Endothelial cell of umbilical vein (primary cell): ENCODE data around the gene KAZALD1. TPM values are rescaled to one million over a fixed set of nuclear protein-coding genes. Genes with fewer than 3 reads are reported as not detected.

Source experiments
- BruUV-seq: library from RNA; stranded (reverse); fragments of 400-500 nt; replicated peaks from 2 replicates; lab custom pipeline; 2021; lab: Mats Ljungman, UMichigan
- CTCF ChIA-PET: fragments of 300-600, 350-600 bp; sonication (Branson Sonifier 250); formaldehyde crosslinking; loops from one replicate; lab custom pipeline; 2021; ENCODE audit warnings: antibody characterized with exemption, inconsistent platforms; lab: Charles Lee
- POLR2A ChIA-PET: fragments of 300-600, 350-600 bp; sonication (Branson Sonifier 250); formaldehyde crosslinking; loops from one replicate; lab custom pipeline; 2021; ENCODE audit warnings: antibody characterized with exemption, inconsistent platforms; lab: Charles Lee
- DNase-seq: peaks from one replicate; pipeline ENCODE4 v3.0.0-alpha.2; 2011; ENCODE audit warnings: low read depth, low spot score
- FAIRE-seq: peaks from 2 replicates; lab custom pipeline; 2011; peaks lifted over from hg19 to GRCh38; lab: Jason Lieb, UNC
- H2AFZ ChIP-seq: 2 replicates; pipeline ENCODE4 v1.6.0; 2012; ENCODE audit warnings: low read depth, low read length, control low read depth, inconsistent platforms
- H3K27ac ChIP-seq: 2 replicates; pipeline ENCODE4 v1.5.1; 2011; ENCODE audit warnings: low read depth, mild to moderate bottlenecking, control low read depth, low read length, moderate library complexity; ENCODE audit not compliant: insufficient read depth
- H3K27me3 ChIP-seq, 2 experiments: 2 replicates each; pipeline versions ENCODE4 v1.6.0 to v1.6.1; 2011; ENCODE audit warnings: low read length in 2 of 2, mixed read lengths in 1 of 2; ENCODE audit not compliant: control insufficient read depth in 2 of 2, insufficient read depth in 2 of 2
- H3K36me3 ChIP-seq, 2 experiments: 2 replicates in 1 of 2; 3 replicates in 1 of 2; pipeline ENCODE4 v1.5.1; 2011; ENCODE audit warnings: low read length in 2 of 2, mild to moderate bottlenecking in 1 of 2, moderate library complexity in 1 of 2; ENCODE audit not compliant: control insufficient read depth in 2 of 2, insufficient read depth in 2 of 2; ENCODE audit errors: extremely low read depth in 1 of 2
- H3K4me1 ChIP-seq: 3 replicates; pipeline ENCODE4 v1.5.1; 2011; ENCODE audit warnings: mild to moderate bottlenecking, low read length; ENCODE audit not compliant: control insufficient read depth, insufficient read depth; ENCODE audit errors: extremely low read depth
- H3K4me2 ChIP-seq: 2 replicates; pipeline ENCODE4 v1.6.1; 2011; ENCODE audit warnings: low read length, control low read depth, mixed read lengths; ENCODE audit not compliant: insufficient read depth
- H3K4me3 ChIP-seq, 3 experiments: fragments of 200-600 bp in 1 of 3; sonication (generic), shearing (Covaris generic) in 1 of 3; replicated peaks in 1 of 3; 2 replicates each; pipeline ENCODE4 v1.5.1; 2011 to 2016; ENCODE audit warnings: control low read depth in 3 of 3, low read length in 3 of 3, mild to moderate bottlenecking in 2 of 3, inconsistent platforms in 1 of 3, low read depth in 1 of 3, moderate library complexity in 1 of 3; ENCODE audit not compliant: insufficient read depth in 1 of 3
- H3K79me2 ChIP-seq: 2 replicates; pipeline ENCODE4 v1.6.0; 2012; ENCODE audit warnings: low read length, inconsistent platforms; ENCODE audit not compliant: control insufficient read depth, insufficient read depth
- H3K9ac ChIP-seq: replicated peaks from 2 replicates; pipeline ENCODE3; 2011; ENCODE audit warnings: low read length, control low read depth; ENCODE audit not compliant: insufficient read depth; ENCODE audit errors: extremely low read depth
- H3K9me1 ChIP-seq: replicated peaks from 3 replicates; pipeline ENCODE4 v1.6.0; 2011; ENCODE audit warnings: mild to moderate bottlenecking, low read length; ENCODE audit not compliant: control insufficient read depth, insufficient read depth; ENCODE audit errors: extremely low read depth
- H3K9me3 ChIP-seq: replicated peaks from 2 replicates; pipeline ENCODE4 v1.5.1; 2012; ENCODE audit warnings: low read length, inconsistent platforms; ENCODE audit not compliant: control insufficient read depth, insufficient read depth
- H4K20me1 ChIP-seq: replicated peaks from 2 replicates; pipeline ENCODE3; 2011; ENCODE audit warnings: mild to moderate bottlenecking, low read length; ENCODE audit not compliant: control insufficient read depth, insufficient read depth; ENCODE audit errors: extremely low read depth
- CTCF ChIP-seq, 2 donors: IDR thresholded peaks; 1 replicate in 1 of 2; 2 replicates in 1 of 2; pipeline ENCODE4 v1.5.1; 2011; ENCODE audit warnings: low read length in 2 of 2, mild to moderate bottlenecking in 2 of 2, moderate library complexity in 2 of 2, control low read depth in 1 of 2, inconsistent platforms in 1 of 2, low read depth in 1 of 2; ENCODE audit not compliant: insufficient read depth in 1 of 2; ENCODE audit errors: extremely low read depth in 1 of 2
- EZH2 ChIP-seq: IDR thresholded peaks from 2 replicates; pipeline ENCODE4 v1.6.1; 2012; ENCODE audit warnings: borderline replicate concordance, low read depth, mild to moderate bottlenecking, moderate library complexity, low read length, inconsistent platforms; ENCODE audit not compliant: severe bottlenecking
- FOS ChIP-seq: IDR thresholded peaks from 2 replicates; pipeline ENCODE4 v1.6.1; 2011; ENCODE audit warnings: mild to moderate bottlenecking, low read length, moderate library complexity, borderline replicate concordance; ENCODE audit not compliant: insufficient read depth
- GATA2 ChIP-seq: IDR thresholded peaks from 2 replicates; pipeline ENCODE4 v1.7.0; 2011; ENCODE audit warnings: low read depth, mild to moderate bottlenecking, moderate library complexity, mixed read lengths, low read length; ENCODE audit not compliant: insufficient read length, insufficient read depth
- JUN ChIP-seq: IDR thresholded peaks from 2 replicates; pipeline ENCODE4 v1.6.1; 2011; ENCODE audit warnings: borderline replicate concordance, low read depth; ENCODE audit not compliant: insufficient read length, insufficient read depth
- MAX ChIP-seq: IDR thresholded peaks from 2 replicates; pipeline ENCODE4 v1.6.1; 2011; ENCODE audit not compliant: insufficient read depth, insufficient read length
- MYC ChIP-seq: IDR thresholded peaks from one replicate; pipeline ENCODE4 v1.6.1; 2011; ENCODE audit warnings: mild to moderate bottlenecking, low read depth, low read length
- POLR2A ChIP-seq: IDR thresholded peaks from 2 replicates; pipeline ENCODE4 v1.6.1; 2012; ENCODE audit warnings: low read depth, mild to moderate bottlenecking, control low read depth, low read length
- POLR2AphosphoS5 ChIP-seq: IDR thresholded peaks from 2 replicates; pipeline ENCODE4 v1.6.1; 2012; ENCODE audit warnings: low read depth, mild to moderate bottlenecking, control low read depth, low read length, moderate library complexity; ENCODE audit not compliant: insufficient read depth
- dilution Hi-C: fragments of 300-500 bp; cut with MboI; formaldehyde crosslinking; loops from one replicate; pipeline ENCODE4 v1.15.0; 2019; ENCODE audit warnings: low sequenced_read_pairs; ENCODE audit not compliant: extremely low pct_ligation_motif_present
- intact Hi-C: fragments of 100-400 bp; cut with micrococcal nuclease; formaldehyde crosslinking; loops from one replicate; pipeline ENCODE4 v1.10.0; 2022
- polyA plus RNA-seq, 4 experiments: library from polyadenylated mRNA; depleted of rRNA in 3 of 4; stranded (reverse) in 3 of 4; unstranded in 1 of 4; fragments of >200 nt; gene quantifications; 2 replicates each; pipeline versions ENCODE4 v1.2.1 to v1.2.3, GENCODE V29; 2011 to 2012; ENCODE audit warnings: missing spikeins in 1 of 4
- total RNA-seq: library from RNA; stranded (reverse); gene quantifications from 2 replicates; pipeline ENCODE4 v1.2.3, GENCODE V29; 2021

The KAZALD1 gene
- total and polyA plus RNA-seq, 2 donors (not counting 3 experiments of a cell fraction or from before 2014, with no cell fraction given): 3.0 to 3.3 TPM

GRCh38 chr10:101038484-101038883 lies 23.3 kb upstream of the KAZALD1 start:
- no peak overlapping the region for H3K27ac ChIP-seq

More at GRCh38 chr10:101038484-101038883, 23.3 kb upstream of the KAZALD1 start:
- no TSS peak for BruUV-seq
- Histone ChIP-seq H3K4me1 (peaks cover 9% of the 10 kb centered on the region), H3K9ac (no peak overlapping the region), H4K20me1 (no peaks in the 10 kb centered on the region), H3K4me3 (no peak overlapping the region), H3K79me2 (peaks cover 7% of the 10 kb centered on the region), H3K9me1 (no peaks in the 10 kb centered on the region), H3K27me3 (no peaks in the 10 kb centered on the region), H3K4me2 (no peak overlapping the region), H3K36me3 (peaks cover 18 to 46% of the 10 kb centered on the region in 2 experiments), H2AFZ (no peak overlapping the region), H3K9me3 (no peaks in the 10 kb centered on the region)
- ChIA-PET POLR2A (no interaction called here), CTCF (interaction anchor here (0.7 to 9.9 kb wide), 7 partner anchors 8 to 329 kb away, joined by 3 to 165 read pairs (median 66); partner anchors contain the start of genes KAZALD1, PDZD7 and SFXN3)
- dilution Hi-C loops (no loop called here), intact Hi-C loops (no loop called here)
- DNase-seq: no peak
- FAIRE-seq: no peak
- TF ChIP-seq EZH2 (no peak), FOS (no peak), JUN (no peak), GATA2 (no peak), POLR2A (no peak), POLR2AphosphoS5 (no peak), MYC (no peak), CTCF (IDR thresholded peaks at IDR 0.05; ENCODE audit: extremely low read depth in 1 of 2, insufficient read depth in 1 of 2, low read depth in 1 of 2, low read length in 2 of 2) (no peak), MAX (no peak)
